Cardiac fibroblast (primary cell): ENCODE results near the gene IGF2BP1.
"Not testable (repeated sequence)": the region's sequence is repeated elsewhere in the genome, so short reads cannot be mapped to it uniquely, and the experiment has no call there.

Experiments
- DNase-seq, 2 donors: peaks; one replicate each; pipeline versions ENCODE4 v3.0.0 to v3.0.0-alpha.2; 2010; ENCODE audit warnings: low read depth in 2 of 2
- H3K4me3 ChIP-seq, 2 donors: replicated peaks in 1 of 2; 1 replicate in 1 of 2; 2 replicates in 1 of 2; pipeline ENCODE4 v1.5.1; 2011; ENCODE audit warnings: low read depth in 2 of 2, low read length in 2 of 2, mild to moderate bottlenecking in 2 of 2, moderate library complexity in 1 of 2
- CTCF ChIP-seq: IDR thresholded peaks from one replicate; pipeline ENCODE4 v1.5.1; 2011; ENCODE audit warnings: low read depth, mild to moderate bottlenecking, low read length, inconsistent platforms

The IGF2BP1 gene

DNA sequence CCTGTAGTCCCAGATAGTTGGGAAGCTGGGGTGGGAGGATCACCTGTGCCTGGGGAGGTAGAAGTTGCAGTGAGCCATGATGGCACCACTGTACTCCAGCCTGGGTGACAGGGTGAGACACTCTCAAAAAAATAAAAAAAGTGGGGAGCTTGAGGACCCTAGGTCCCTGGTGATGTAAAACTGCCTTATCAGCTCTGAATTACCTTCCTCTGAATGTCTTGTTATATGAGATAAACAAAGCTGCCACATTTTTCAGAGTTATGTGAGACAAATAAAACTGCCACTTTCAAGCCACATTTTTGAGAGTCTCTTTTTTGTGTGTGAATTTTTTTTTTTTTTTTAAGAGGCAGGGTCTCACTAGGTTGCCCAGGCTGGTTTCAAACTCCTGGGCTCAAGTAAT lies 103.4 kb downstream of the IGF2BP1 start:
- DNase-seq = no peak
- H3K4me3 ChIP-seq = no peak overlapping the region
- TF ChIP-seq CTCF = no peak

- no peak for TF ChIP-seq CTCF
- DNase-seq = peak; percentile 39 to 60
- H3K4me3 ChIP-seq = no peak overlapping the region
Observed at GRCh38 chr17:49101054-49101534, 103.9 kb downstream of the IGF2BP1 start.

- not testable (repeated sequence) for DNase-seq, H3K4me3 ChIP-seq
Observed at GRCh38 chr17:49103360-49103759, 106.2 kb downstream of the IGF2BP1 start.

GRCh38 chr17:49104511-49105074 lies 107.4 kb downstream of the IGF2BP1 start:
- TF ChIP-seq CTCF = no peak
- DNase-seq = peak in 1 of 2 donors; percentile 55
- H3K4me3 ChIP-seq = no peak overlapping the region
